Stomach (tissue), 9 donors: ENCODE measurements around the gene WHRN. TPM values are rescaled to one million over a fixed set of nuclear protein-coding genes. Genes with fewer than 3 reads are reported as not detected.
A peak's percentile ranks its signal among the peaks of the same experiment; 100 is the strongest.

Experiments used
- DNase-seq, 2 donors: peaks; one replicate each; pipeline versions ENCODE4 v3.0.0 to v3.0.0-alpha.2; 2013 to 2019
- H3K27ac ChIP-seq, 5 donors: fragments of 200-600 bp in 4 of 5; sonication (generic) in 4 of 5; one replicate each; pipeline ENCODE4 v1.5.1; 2013 to 2019; ENCODE audit warnings: mild to moderate bottlenecking in 1 of 5, moderate library complexity in 1 of 5
- H3K27me3 ChIP-seq, 3 donors: fragments of 200-600 bp; sonication (generic); one replicate each; pipeline ENCODE4 v1.5.1; 2017 to 2019; ENCODE audit warnings: mixed run types in 1 of 3
- H3K36me3 ChIP-seq, 4 donors: fragments of 200-600 bp; sonication (generic); 1 replicate in 3 of 4; 2 replicates in 1 of 4; pipeline ENCODE4 v1.5.1; 2016 to 2019
- H3K4me1 ChIP-seq, 4 donors: fragments of 200-600 bp; sonication (generic); one replicate each; pipeline ENCODE4 v1.5.1; 2016 to 2019
- H3K4me3 ChIP-seq, 4 donors: fragments of 200-600 bp; sonication (generic) in 3 of 4; one replicate each; pipeline ENCODE4 v1.5.1; 2016 to 2019; ENCODE audit warnings: mild to moderate bottlenecking in 1 of 4
- H3K9me3 ChIP-seq, 4 donors: fragments of 200-600 bp; sonication (generic); one replicate each; pipeline ENCODE4 v1.5.1; 2016 to 2019
- EP300 ChIP-seq: sonication (generic); formaldehyde crosslinking; IDR thresholded peaks from one replicate; pipeline ENCODE4 v1.6.1; 2017; ENCODE audit warnings: antibody characterized with exemption
- POLR2A ChIP-seq, 4 donors: fragments of 450-650 bp; IDR thresholded peaks; one replicate each; pipeline ENCODE4 v1.6.1; 2016; ENCODE audit warnings: antibody characterized with exemption in 4 of 4, control low read depth in 2 of 4, mild to moderate bottlenecking in 1 of 4, moderate library complexity in 1 of 4
- POLR2AphosphoS5 ChIP-seq, 3 donors: sonication (generic); formaldehyde crosslinking; IDR thresholded peaks; one replicate each; pipeline ENCODE4 v1.6.1; 2016; ENCODE audit warnings: antibody characterized with exemption in 3 of 3
- WGBS, 5 donors: extraction: QIAGEN DNeasy Blood & Tissue Kit in 3 of 5; methylation state at CpG; one replicate each; pipeline versions ENCODE4 v1.1.5 to v1.1.7; 2013 to 2018; 5-methylcytosine and 5-hydroxymethylcytosine counted together
- intact Hi-C: fragments of 100-400 bp; cut with DNase I; formaldehyde crosslinking; loops from one replicate; pipeline ENCODE4 v1.15.1; 2023; ENCODE audit warnings: low total_unique reads
- polyA plus RNA-seq, 3 donors: library from polyadenylated mRNA; stranded (reverse); fragments of 200-250 nt; gene quantifications; one replicate each; pipeline ENCODE4 v1.2.3, GENCODE V29; 2013
- total RNA-seq, 5 donors: library from RNA; depleted of rRNA; stranded (reverse); fragments of >200 nt; gene quantifications; one replicate each; pipeline versions ENCODE4 v1.1.0 to v1.2.3, GENCODE V29; 2014 to 2016
- TF ChIP-seq, protein P1 (sequence below), 7 experiments: fragments of 450-650 bp in 4 of 7; fragments of 200-600 bp in 3 of 7; sonication (generic) in 3 of 7; IDR thresholded peaks; one replicate each; pipeline ENCODE4 v1.5.1; 2016 to 2019; ENCODE audit warnings: antibody characterized with exemption in 7 of 7, control low read depth in 2 of 7, mild to moderate bottlenecking in 1 of 7
- donor health status: healthy with polysubstance abuse.
- donor health status: Bipolar disorder and iron deficiency.
- donor health status: healthy.

The WHRN gene
- total and polyA plus RNA-seq, 8 donors, result 2.3 to 70.1 (median 4.8) TPM

DNA sequence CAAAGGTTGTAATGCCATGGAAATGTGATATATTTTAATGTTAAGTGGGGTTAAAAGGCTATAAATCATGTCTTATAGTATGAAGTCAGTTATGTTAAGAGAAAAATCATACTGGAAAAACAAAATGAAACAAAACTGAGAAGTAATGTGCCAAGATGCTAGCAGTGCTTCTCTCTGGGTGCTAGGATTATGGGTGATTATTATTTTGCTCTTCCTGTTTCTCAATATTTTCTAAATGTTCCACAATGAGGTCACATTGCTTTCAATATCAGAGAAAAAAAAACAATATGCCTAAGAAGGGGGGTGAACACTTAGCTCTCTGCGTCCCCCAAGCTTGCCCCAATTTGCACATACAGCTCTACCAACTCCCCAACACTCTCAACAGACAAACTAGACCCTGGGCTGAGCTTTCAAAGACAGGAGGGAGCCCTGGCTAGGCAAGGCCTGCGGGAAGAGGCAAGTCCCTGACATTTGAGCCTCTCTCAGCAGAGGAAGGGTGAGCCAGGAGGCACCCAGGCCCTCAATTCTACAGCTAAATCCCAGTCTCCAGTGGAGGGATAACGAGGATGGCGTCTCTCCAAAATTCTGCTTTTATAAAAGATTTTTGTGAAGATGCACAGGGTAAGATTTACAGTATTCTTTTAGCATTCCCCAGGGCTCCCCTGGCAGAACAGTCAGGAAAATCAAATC is 24.4 kb downstream of the WHRN start:
- Histone ChIP-seq H3K4me1 (peaks cover 0 to 15% (median 10%) of the 10 kb centered on the region in 4 donors), H3K36me3 (peaks cover 0 to 21% (median 7%) of the 10 kb centered on the region in 4 donors), H3K27me3 (no peaks in the 10 kb centered on the region), H3K4me3 (no peak overlapping the region), H3K9me3 (no peaks in the 10 kb centered on the region), H3K27ac (peak overlapping the region in 1 of 5 donors; percentile 38)
- intact Hi-C loops, result loop anchor here (5.0 kb wide), 1 partner anchor 171 kb away; no protein-coding TSS in a partner anchor
- TF ChIP-seq POLR2A (IDR thresholded peaks at IDR 0.05) (no peak), POLR2AphosphoS5 (IDR thresholded peaks at IDR 0.05) (no peak), EP300 (no peak)
- TF ChIP-seq, protein P1, sequence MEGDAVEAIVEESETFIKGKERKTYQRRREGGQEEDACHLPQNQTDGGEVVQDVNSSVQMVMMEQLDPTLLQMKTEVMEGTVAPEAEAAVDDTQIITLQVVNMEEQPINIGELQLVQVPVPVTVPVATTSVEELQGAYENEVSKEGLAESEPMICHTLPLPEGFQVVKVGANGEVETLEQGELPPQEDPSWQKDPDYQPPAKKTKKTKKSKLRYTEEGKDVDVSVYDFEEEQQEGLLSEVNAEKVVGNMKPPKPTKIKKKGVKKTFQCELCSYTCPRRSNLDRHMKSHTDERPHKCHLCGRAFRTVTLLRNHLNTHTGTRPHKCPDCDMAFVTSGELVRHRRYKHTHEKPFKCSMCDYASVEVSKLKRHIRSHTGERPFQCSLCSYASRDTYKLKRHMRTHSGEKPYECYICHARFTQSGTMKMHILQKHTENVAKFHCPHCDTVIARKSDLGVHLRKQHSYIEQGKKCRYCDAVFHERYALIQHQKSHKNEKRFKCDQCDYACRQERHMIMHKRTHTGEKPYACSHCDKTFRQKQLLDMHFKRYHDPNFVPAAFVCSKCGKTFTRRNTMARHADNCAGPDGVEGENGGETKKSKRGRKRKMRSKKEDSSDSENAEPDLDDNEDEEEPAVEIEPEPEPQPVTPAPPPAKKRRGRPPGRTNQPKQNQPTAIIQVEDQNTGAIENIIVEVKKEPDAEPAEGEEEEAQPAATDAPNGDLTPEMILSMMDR (IDR thresholded peaks at IDR 0.05), result no peak
- WGBS, 5 donors, result 80 to 87% (median 84%) methylated on average over 4 of the region's 4 CpGs
- DNase-seq, result no peak

DNA sequence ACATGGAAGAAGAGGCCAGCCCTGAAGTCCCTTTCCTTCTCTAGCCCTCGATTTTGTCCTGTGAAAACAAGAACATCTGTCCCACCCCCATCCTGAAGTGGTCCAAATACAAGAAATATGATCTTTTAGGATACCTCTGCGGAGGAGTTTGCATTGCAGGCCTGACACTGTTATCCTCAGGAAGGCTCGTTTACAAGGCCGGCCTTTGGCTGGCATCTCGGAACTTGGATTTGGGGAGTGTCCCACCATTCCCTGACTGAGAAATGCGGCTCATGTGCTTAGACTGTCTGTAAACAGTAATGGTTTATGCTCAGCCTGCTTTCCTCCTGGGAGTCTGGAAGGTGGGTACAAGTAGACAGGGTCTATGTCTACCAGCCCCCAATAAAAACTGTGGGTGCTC is 26.4 kb downstream of the WHRN start:
- TF ChIP-seq EP300 (no peak), POLR2AphosphoS5 (IDR thresholded peaks at IDR 0.05) (no peak), POLR2A (IDR thresholded peaks at IDR 0.05) (no peak)
- TF ChIP-seq, protein P1 (IDR thresholded peaks at IDR 0.05), result no peak
- intact Hi-C loops, result no loop called here
- peaks cover 0 to 12% (median 3%) of the 10 kb centered on the region in 4 donors for H3K4me1 ChIP-seq
- H3K9me3 ChIP-seq, result no peaks in the 10 kb centered on the region
- H3K27me3 ChIP-seq, result no peaks in the 10 kb centered on the region
- WGBS, 5 donors, result 81 to 89% (median 83%) methylated on average over 6 of the region's 6 CpGs
- peaks cover 0 to 21% (median 7%) of the 10 kb centered on the region in 4 donors for H3K36me3 ChIP-seq
- DNase-seq, result no peak
- H3K27ac ChIP-seq, result no peak overlapping the region
- no peak overlapping the region for H3K4me3 ChIP-seq

DNA sequence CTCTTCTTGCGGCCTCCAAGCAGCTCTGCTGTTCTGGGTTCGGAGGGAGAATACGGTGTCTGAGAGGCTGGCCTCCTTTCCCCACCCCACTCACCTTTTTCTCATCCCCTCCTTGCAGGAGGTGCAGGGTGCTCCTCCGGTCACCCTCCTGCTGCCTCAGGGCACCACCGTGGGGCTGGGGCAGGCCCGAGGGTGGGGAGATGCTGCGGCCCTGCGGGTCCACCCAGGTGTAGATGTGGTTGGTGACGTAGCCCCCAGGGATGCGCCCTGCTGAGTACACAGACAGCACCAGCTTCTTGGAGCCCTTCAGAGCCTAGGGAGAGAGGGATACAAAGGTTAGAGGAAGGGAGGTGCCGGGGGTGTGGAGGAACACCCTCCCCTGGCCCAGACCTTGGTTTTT is 26.8 kb downstream of the WHRN start:
- DNase-seq, result no peak
- intact Hi-C loops, result no loop called here
- Histone ChIP-seq H3K4me1 (peaks cover 0 to 12% (median 3%) of the 10 kb centered on the region in 4 donors), H3K36me3 (peaks cover 0 to 21% (median 7%) of the 10 kb centered on the region in 4 donors), H3K9me3 (no peaks in the 10 kb centered on the region), H3K27ac (no peak overlapping the region), H3K27me3 (no peaks in the 10 kb centered on the region), H3K4me3 (no peak overlapping the region)
- no peak for TF ChIP-seq EP300
- TF ChIP-seq POLR2AphosphoS5 (IDR thresholded peaks at IDR 0.05), result no peak
- TF ChIP-seq, protein P1 (IDR thresholded peaks at IDR 0.05), result no peak
- WGBS, 5 donors, result 91 to 95% (median 92%) methylated on average over 11 of the region's 11 CpGs

DNA sequence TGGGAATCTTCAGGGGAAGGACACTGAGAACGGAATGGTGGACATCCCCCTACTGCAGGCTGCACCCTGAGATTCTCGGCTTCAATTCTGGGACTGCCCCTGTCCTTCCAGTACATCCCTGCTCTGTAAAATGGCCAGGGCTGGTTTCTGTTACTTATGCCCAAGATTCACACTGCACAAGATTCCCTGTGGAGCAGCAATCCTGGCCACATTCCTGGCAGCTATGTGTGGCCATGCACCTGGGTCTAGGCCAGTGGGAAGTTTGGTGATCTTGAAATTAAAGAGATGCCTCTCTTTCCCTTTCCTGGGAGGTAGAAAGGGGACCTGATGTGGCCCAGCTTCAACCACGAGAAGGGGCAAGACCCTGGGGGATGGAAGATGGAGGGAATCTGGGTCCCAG is 27.6 kb downstream of the WHRN start:
- TF ChIP-seq EP300 (no peak), POLR2AphosphoS5 (IDR thresholded peaks at IDR 0.05) (no peak), POLR2A (IDR thresholded peaks at IDR 0.05) (no peak)
- TF ChIP-seq, protein P1 (IDR thresholded peaks at IDR 0.05), result no peak
- Histone ChIP-seq H3K27me3 (no peaks in the 10 kb centered on the region), H3K36me3 (peaks cover 0 to 21% (median 7%) of the 10 kb centered on the region in 4 donors), H3K9me3 (no peaks in the 10 kb centered on the region), H3K4me3 (no peak overlapping the region), H3K4me1 (peaks cover 0 to 12% (median 3%) of the 10 kb centered on the region in 4 donors), H3K27ac (no peak overlapping the region)
- no peak for DNase-seq
- WGBS, 5 donors, result 79 to 92% (median 86%) methylated on average over 3 of the region's 3 CpGs
- intact Hi-C loops, result no loop called here
